Stimulated activated CD4-positive, alpha-beta T cell treated with anti-CD3 and anti-CD28 coated beads, Interleukin-4, amount 100 ng/mL, for 1 hour (primary cell): ENCODE measurements around the gene DAZ4.
"Not testable (repeated sequence)": the region's sequence is repeated elsewhere in the genome, so short reads cannot be mapped to it uniquely, and the experiment has no call there.

Experiments used
- DNase-seq: peaks from one replicate; pipeline ENCODE4 v3.0.0-alpha.2; 2020

DAZ4 gene, protein sequence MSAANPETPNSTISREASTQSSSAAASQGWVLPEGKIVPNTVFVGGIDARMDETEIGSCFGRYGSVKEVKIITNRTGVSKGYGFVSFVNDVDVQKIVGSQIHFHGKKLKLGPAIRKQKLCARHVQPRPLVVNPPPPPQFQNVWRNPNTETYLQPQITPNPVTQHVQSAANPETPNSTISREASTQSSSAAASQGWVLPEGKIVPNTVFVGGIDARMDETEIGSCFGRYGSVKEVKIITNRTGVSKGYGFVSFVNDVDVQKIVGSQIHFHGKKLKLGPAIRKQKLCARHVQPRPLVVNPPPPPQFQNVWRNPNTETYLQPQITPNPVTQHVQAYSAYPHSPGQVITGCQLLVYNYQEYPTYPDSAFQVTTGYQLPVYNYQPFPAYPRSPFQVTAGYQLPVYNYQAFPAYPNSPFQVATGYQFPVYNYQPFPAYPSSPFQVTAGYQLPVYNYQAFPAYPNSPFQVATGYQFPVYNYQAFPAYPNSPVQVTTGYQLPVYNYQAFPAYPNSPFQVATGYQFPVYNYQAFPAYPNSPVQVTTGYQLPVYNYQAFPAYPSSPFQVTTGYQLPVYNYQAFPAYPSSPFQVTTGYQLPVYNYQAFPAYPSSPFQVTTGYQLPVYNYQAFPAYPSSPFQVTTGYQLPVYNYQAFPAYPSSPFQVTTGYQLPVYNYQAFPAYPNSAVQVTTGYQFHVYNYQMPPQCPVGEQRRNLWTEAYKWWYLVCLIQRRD

DNA sequence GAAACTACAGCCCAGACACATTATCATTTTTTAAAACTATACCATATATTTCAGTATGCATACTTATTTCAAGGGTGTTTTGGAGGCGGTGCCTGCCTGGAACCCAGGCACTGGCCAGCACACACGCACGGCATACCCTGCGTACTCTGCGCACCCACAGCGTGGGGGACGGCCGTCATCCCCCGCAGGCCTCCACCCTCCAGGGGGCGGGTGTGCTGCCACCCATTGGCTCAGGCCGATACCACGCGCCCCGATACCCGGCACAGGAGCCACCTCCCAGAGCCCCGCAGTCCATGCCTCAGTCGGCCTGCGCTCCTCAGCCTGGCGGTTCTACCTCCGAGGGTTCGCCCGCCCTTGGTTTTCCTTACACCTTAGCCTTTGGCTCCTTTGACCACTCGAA is at the start of gene DAZ4:
DAZ4 (plus strand) TSS at position 301 of the 400 bp plus-strand sequence. CDS start 208 bp downstream, outside the sequence.
- not testable (repeated sequence) for DNase-seq

DNA sequence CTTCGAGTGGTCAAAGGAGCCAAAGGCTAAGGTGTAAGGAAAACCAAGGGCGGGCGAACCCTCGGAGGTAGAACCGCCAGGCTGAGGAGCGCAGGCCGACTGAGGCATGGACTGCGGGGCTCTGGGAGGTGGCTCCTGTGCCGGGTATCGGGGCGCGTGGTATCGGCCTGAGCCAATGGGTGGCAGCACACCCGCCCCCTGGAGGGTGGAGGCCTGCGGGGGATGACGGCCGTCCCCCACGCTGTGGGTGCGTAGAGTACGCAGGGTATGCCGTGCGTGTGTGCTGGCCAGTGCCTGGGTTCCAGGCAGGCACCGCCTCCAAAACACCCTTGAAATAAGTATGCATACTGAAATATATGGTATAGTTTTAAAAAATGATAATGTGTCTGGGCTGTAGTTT is 20.4 kb upstream of the DAZ4 start, which contains the start of gene DAZ3:
DAZ3 (minus strand) TSS at position 101 of the 400 bp plus-strand sequence. CDS start 208 bp downstream, outside the sequence.
- not testable (repeated sequence) for DNase-seq

DNA sequence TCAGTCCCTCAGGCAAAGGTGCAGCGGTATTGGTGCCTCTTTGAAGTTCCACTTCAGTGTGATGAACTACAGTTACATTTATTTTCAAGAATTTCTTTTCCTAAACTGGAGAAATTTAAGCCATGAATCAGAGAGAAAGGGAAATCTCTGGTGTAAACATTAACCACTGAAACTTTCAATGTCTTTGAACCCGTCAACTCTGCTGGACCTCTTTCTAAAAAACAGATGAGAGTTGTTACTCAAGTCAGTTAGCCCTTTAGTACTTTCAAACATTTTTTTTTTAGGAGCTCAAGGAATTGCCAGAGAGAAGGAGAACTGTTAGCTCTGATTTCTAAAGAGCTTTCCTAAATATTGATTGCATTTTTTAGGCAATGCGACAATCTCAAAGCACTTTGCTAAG is 11.9 kb upstream of the DAZ4 start:
- not testable (repeated sequence) for DNase-seq

DNA sequence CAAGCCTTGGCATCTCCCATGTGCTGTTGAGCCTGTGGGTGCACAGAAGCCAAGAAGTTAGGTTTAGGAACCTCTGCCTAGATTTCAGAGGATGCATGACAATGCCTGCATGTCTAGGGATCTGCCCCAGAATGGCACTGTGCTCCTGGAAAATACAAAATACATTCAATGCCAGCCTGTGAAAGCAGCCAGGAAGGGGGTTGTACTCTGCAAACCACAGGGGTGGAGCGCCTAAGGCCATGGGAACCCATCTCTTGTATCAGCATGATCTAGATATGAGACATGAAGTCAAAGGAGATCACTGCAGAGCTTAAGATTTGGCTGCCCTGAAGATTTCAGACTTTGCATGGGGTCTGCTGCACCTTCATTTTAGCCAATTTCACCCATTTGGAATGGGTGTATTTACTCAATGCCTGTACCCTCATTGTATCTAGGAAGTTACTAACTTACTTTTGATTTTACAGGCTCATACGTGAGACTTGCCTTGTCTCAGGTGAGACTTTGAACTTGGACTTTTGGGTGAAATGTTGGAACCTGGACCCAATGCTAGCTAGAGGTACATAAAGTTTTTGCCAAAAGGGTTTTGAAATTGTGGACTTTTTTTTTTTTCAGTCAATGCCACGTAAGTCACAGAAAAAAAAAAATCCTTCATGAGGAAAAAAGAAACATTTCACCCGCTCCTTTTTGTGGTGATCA is 9.4 kb upstream of the DAZ4 start:
- not testable (repeated sequence) for DNase-seq

DNA sequence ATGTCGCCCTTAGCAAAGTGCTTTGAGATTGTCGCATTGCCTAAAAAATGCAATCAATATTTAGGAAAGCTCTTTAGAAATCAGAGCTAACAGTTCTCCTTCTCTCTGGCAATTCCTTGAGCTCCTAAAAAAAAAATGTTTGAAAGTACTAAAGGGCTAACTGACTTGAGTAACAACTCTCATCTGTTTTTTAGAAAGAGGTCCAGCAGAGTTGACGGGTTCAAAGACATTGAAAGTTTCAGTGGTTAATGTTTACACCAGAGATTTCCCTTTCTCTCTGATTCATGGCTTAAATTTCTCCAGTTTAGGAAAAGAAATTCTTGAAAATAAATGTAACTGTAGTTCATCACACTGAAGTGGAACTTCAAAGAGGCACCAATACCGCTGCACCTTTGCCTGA is 8.7 kb upstream of the DAZ4 start:
- not testable (repeated sequence) for DNase-seq
